HG02970 (cell line): ENCODE results near the gene CTBP1.

Source experiments
- ATAC-seq: cut with Tn5 transposase; IDR thresholded peaks from one replicate; pipeline ENCODE4 v1.9.1; 2021; ENCODE audit warnings: mild to moderate bottlenecking, moderate library complexity, moderate number of reproducible peaks; ENCODE audit not compliant: unreplicated experiment, low FRiP score

Gene CTBP1

GRCh38 chr4:1285151-1285789 lies 36.3 kb upstream of the CTBP1 start:
- no peak for ATAC-seq

- no peak for ATAC-seq
These were observed 34.8 kb upstream of the CTBP1 start for GRCh38 chr4:1283711-1284110.

GRCh38 chr4:1279253-1279652 lies 30.3 kb upstream of the CTBP1 start:
- ATAC-seq, result no peak

- no peak for ATAC-seq
These were observed 29.0 kb upstream of the CTBP1 start for GRCh38 chr4:1277667-1278665.

- no peak for ATAC-seq
These were observed 28.1 kb upstream of the CTBP1 start for GRCh38 chr4:1276984-1277383.

- no peak for ATAC-seq
These were observed 25.9 kb upstream of the CTBP1 start for GRCh38 chr4:1274871-1275270.

- ATAC-seq, result no peak
These were observed 22.8 kb upstream of the CTBP1 start for GRCh38 chr4:1271686-1272085.

GRCh38 chr4:1269209-1269608 lies 20.3 kb upstream of the CTBP1 start:
- ATAC-seq, result no peak

GRCh38 chr4:1266881-1267763 lies 18.2 kb upstream of the CTBP1 start:
- ATAC-seq, result no peak

- no peak for ATAC-seq
These were observed 16.4 kb upstream of the CTBP1 start for GRCh38 chr4:1265351-1265750.

GRCh38 chr4:1264942-1265341 lies 16.0 kb upstream of the CTBP1 start:
- no peak for ATAC-seq

GRCh38 chr4:1261107-1261928 lies 12.4 kb upstream of the CTBP1 start:
- ATAC-seq, result no peak

- ATAC-seq, result no peak
These were observed 11.6 kb upstream of the CTBP1 start for GRCh38 chr4:1260418-1261106.

GRCh38 chr4:1259966-1260365 lies 11.0 kb upstream of the CTBP1 start:
- no peak for ATAC-seq

GRCh38 chr4:1258457-1258856 lies 9.5 kb upstream of the CTBP1 start:
- no peak for ATAC-seq

GRCh38 chr4:1255699-1256098 lies 6.8 kb upstream of the CTBP1 start:
- no peak for ATAC-seq

GRCh38 chr4:1255151-1255550 lies 6.2 kb upstream of the CTBP1 start:
- no peak for ATAC-seq

- no peak for ATAC-seq
These were observed 4.9 kb upstream of the CTBP1 start for GRCh38 chr4:1253831-1254230.

GRCh38 chr4:1252928-1253492 lies 4.1 kb upstream of the CTBP1 start:
- ATAC-seq, result no peak
